ENCODE measurements around the gene TXNDC15.

Gene TXNDC15

DNA sequence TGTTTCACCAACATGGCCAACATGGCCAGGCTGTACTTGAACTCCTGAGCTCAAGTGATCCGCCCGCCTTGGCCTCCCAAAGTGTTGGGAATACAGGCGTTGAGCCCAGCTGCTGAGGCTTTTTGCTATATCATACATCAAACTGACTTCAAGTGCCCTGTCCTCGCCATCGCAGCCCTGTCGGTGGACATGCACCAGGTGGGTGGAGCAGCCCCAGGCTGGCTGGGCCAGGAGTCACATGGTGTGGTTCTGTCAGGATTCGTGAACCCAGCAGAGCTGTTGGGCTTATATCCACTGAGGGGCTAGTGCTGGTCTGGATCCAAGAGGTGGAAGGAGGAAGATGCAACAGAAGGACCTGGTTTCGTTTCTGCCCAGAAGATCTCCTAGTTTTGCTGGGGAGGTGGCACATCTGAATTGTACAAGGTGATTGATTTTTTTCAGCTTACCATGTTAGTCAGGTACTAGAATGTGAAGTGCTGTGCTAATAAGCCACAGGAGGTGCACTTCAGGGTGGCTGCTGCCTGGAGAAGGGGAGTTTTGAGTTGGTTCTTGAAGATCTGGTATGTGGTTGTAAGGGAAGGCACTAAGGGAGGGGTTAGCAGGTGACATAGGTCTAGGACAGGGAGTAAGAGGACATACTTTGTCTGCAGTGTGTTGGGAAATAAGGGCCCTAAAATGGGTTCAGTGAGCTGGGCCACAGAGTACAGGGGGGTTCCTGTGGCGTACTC, 46.8 kb downstream of the TXNDC15 start:
- DNase-seq (ENCODE audit: low read depth, low spot score) = no peak

DNA sequence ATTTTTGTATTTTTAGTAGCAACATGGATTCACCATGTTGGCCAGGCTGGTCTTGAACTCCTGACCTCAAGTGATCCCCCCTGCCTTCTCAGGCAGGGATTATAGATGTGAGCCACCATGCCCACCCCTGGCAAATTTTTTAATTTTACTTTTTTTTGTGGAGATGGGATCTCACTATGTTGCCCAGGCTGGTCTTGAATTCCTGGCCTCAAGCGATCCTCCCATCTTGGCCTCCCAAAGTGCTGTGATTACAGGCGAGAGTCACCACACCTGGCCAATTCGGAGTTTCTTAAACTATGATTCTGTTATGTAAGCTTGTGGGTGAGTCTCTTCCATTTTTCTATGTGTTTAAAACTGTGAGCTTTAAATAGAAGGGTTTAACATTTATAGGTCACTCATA, 58.3 kb downstream of the TXNDC15 start:
- no peak for DNase-seq (ENCODE audit: low read depth, low spot score)

DNA sequence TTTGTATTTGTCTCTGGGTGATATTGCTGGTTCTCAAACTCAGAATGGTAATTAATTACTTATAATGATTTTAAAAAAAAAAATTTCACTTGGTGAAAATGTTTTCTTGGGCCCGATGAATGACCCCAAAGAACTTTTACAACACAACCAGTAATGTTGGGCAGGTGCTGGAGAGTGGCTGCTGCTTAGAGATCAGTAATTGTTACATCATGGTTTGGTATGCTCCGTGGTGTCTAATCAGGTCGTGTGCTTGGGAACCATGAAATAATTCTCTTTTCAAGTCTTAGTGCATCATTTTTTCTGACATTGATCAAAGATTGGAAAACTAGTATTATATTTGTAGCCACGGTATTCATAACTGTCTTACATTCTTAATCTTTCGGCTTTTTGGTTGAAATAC, 60.0 kb downstream of the TXNDC15 start:
- no peak for DNase-seq (ENCODE audit: low read depth, low spot score)

GRCh38 chr5:134935711-134936602, 61.8 kb downstream of the TXNDC15 start:
- DNase-seq (ENCODE audit: low read depth, low spot score) = no peak

- no peak for DNase-seq (ENCODE audit: low read depth, low spot score)
These were observed 63.4 kb downstream of the TXNDC15 start for GRCh38 chr5:134937526-134937925.

GRCh38 chr5:134938030-134938429, 63.9 kb downstream of the TXNDC15 start:
- DNase-seq (ENCODE audit: low read depth, low spot score) = no peak

GRCh38 chr5:134939500-134939899, 65.3 kb downstream of the TXNDC15 start:
- no peak for DNase-seq (ENCODE audit: low read depth, low spot score)

DNA sequence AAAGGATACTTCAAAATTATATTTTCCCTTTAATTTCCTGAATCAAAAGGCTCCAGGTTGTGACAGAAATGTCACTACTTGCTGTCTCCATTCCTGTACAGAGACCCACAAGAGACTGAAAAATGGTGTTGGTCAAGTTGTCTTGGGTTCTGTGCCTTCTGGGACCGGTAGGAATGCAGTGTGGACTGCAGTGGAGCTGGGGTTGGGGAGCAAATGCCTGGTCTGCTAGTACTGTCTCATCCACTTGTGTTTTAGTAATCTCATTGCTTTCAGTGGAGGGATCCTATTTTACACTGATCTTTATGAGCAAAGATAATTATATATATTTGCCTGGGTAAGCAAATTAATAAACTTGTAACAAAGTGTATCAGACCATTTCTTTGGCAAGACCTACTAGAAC, 69.4 kb downstream of the TXNDC15 start:
- DNase-seq (ENCODE audit: low read depth, low spot score) = no peak

DNA sequence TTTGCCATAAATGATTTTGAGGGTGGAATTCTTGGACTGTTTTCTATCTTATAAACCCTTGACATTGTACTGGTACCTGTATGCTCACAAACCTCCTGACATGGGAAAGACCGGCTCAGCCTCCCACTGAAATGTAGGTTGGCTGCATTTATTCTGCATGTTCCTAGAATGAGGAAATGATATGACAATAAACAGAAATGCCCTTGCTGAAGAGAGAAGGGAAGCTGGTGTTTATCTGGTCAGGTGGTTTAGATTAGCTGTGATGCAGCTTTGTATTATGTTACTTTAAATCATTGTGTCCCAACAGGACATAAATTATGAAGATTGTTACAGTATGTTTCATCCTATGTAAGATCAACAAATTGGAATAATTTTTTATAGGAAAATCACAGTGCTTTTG, 70.5 kb downstream of the TXNDC15 start:
- no peak for DNase-seq (ENCODE audit: low read depth, low spot score)

DNA sequence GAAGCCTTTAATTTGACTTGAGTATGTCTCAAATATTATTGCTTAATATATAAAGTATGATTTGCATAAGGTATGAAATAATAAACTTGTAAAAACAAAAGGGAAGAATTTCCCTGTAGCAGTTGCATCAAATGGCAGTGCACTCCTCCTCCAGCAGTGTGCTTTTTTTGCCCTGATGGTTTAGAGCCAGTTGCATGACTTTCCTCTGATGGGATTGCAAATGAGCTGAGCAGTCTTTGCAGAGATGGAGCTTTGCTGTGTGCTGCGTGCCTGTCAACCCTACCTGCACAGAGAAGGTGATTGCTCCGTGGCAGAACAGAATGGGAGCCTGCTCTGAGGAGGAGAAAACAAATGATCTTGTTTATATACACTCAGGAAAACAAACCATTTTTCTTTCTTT, 70.9 kb downstream of the TXNDC15 start:
- DNase-seq (ENCODE audit: low read depth, low spot score) = no peak

GRCh38 chr5:134948911-134949310, 74.7 kb downstream of the TXNDC15 start:
- no peak for DNase-seq (ENCODE audit: low read depth, low spot score)

GRCh38 chr5:134949316-134949715, 75.1 kb downstream of the TXNDC15 start:
- no peak for DNase-seq (ENCODE audit: low read depth, low spot score)

Measured in smooth muscle cell of the brain vasculature (primary cell).